D721Med (cell line): ENCODE results near the gene ARHGAP26.

Experiments used
- DNase-seq: peaks from one replicate; pipeline ENCODE4 v3.0.0; 2011; ENCODE audit warnings: low spot score; ENCODE audit not compliant: insufficient read length
- FAIRE-seq: peaks from 2 replicates; lab custom pipeline; 2011; peaks lifted over from hg19 to GRCh38; lab: Jason Lieb, UNC
- CTCF ChIP-seq: IDR thresholded peaks from 2 replicates; pipeline ENCODE4 v1.5.1; 2012; ENCODE audit warnings: mild to moderate bottlenecking, control low read depth; ENCODE audit not compliant: insufficient read depth; ENCODE audit errors: missing control alignments

The ARHGAP26 gene

GRCh38 chr5:143016777-143017516 lies 246.8 kb downstream of the ARHGAP26 start:
- FAIRE-seq (no peak), DNase-seq (no peak)
- TF ChIP-seq CTCF: peak; percentile 46

GRCh38 chr5:143017541-143017940 lies 247.4 kb downstream of the ARHGAP26 start:
- FAIRE-seq (no peak), DNase-seq (no peak)
- no peak for TF ChIP-seq CTCF

DNA sequence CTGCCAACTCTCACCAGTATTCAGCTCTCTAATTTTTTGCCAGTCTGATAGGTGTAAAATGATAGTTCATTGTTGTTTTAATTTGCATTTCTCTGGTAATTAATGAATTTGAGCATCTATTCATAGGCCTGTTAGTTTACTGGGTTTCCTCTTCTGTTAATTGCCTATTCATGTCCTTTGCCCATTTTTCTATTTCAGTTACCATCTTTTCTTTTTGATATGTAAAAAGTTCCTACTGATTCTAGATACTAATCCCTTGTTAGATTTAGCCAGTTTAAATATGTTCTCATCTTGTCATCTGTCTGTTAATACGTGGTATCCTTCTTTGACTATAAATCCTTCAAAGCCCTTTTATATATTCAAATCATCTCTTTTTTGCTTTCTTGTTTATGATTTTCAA lies 247.8 kb downstream of the ARHGAP26 start:
- no peak for DNase-seq
- no peak for TF ChIP-seq CTCF
- no peak for FAIRE-seq

DNA sequence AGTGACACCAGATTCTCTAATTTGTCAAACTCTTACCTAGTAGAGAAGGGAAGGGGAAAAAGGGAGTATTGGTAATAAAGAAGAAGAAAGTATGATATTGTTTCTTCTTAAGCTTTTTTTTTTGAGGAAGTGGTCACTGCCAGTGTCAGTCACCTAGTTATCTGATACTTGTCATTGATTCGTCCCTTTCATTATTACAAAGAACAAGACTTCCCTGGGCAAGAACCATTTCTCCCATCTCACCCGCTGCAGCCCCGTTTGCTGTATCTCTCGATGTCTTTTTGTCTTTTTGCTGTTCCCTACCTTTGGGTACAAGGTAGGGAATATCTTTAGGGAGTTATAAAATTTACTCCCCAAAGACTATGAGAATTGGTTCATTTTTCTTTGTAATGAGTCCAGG lies 249.0 kb downstream of the ARHGAP26 start:
- DNase-seq (no peak), FAIRE-seq (no peak)
- no peak for TF ChIP-seq CTCF

DNA sequence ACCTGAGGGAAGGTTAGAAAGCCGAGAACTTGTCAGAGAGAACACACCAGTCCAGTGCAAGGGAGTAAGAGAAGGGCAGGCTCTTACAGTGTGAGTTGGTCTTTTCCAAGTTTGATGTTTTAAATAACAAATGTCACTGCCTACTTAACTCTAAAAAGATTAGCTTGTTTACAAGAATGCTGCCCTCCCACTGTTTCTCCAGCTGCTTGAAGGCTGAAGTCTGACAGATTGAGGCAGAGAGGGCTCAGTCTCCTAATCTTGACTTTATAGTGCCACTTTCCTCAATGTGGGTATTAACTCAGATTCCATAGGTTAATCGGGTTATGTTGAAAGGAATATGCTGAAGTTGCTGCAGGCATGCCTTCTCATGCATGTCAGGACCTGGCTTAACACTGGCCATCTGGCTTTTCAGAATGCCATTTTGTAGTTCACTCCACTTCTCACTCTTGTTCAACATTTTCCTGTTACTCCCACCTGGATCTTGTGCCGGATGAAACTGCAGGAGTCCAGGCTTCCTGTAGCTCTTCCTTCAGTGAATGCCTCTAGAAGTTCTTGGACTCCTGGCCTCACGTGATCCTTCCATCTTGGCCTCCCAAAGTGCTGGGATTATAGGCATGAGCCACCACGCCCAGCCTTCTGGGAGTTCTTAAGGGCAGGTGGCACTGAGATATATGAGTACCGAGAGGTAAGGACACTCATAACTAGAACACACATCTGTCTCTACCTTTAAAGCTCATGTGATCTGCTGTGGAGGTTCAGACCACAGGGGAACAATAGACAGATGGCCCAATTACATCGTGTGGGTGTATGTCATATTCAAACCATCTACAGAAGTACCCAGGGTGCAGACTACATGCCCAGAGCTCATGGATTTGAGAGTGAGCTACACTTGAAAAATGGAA lies 249.7 kb downstream of the ARHGAP26 start:
- FAIRE-seq (peak; percentile 98), DNase-seq (peak; percentile 21)
- no peak for TF ChIP-seq CTCF

DNA sequence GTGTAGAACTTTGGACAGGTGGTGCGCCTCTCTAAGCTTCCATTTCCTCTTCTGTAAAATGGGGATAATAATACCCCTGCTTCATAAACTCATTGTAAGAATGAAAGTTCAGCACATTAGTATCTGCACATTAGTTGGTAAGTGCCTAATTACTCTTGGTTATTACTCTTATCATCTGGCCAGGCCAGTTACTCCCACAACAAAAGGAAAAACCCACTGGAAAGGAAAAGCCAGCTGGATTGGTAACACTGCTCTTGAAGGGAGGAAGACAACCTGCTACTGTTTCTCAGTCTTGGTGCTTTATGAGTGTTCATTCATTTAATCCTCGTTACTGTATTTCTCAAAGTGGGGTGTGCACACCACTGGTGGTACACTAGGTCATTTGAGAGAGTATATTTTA lies 251.4 kb downstream of the ARHGAP26 start:
- DNase-seq: no peak
- TF ChIP-seq CTCF: no peak

More for the DNA sequence above, 251.4 kb downstream of the ARHGAP26 start:
- FAIRE-seq: no peak
